OCI-LY1 (cell line): ENCODE results near the gene CHID1.

ENCODE experiments used
- EZH2 ChIP-seq: fragments of 200-600 bp; sonication (generic), shearing (Covaris generic); IDR thresholded peaks from 2 replicates; pipeline ENCODE4 v1.8.0; 2017; ENCODE audit warnings: borderline replicate concordance, mixed run types, mild to moderate bottlenecking, antibody characterized with exemption, low read length, moderate library complexity, mixed read lengths
- TF ChIP-seq, protein P1 (sequence below): fragments of 200-600 bp; sonication (generic), shearing (Covaris generic); IDR thresholded peaks from 2 replicates; pipeline ENCODE4 v1.5.1; 2017; ENCODE audit warnings: mild to moderate bottlenecking, antibody characterized with exemption, low read length, moderate library complexity, mixed read lengths

DNA sequence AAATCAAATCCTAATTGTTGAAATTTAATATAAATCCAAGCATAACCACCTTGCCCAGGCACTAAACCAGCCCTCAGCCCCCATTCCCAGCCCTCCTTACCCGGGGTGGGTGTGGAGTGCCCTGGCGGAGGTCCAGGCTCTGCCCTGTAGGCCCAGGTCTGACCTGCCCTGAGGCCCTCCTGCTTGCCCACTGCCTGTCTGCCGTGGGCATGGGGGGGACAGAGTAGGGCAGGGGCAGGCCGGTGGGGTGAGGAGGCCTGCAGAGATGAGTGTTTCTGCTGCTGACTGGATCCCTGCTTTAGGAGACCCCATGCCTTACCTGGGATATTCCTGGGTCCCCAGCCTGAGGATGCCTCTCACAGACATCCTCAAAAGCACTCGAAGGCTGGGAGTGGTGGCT lies 3.6 kb upstream of the CHID1 start:
- no peak for TF ChIP-seq EZH2
- TF ChIP-seq, protein P1, sequence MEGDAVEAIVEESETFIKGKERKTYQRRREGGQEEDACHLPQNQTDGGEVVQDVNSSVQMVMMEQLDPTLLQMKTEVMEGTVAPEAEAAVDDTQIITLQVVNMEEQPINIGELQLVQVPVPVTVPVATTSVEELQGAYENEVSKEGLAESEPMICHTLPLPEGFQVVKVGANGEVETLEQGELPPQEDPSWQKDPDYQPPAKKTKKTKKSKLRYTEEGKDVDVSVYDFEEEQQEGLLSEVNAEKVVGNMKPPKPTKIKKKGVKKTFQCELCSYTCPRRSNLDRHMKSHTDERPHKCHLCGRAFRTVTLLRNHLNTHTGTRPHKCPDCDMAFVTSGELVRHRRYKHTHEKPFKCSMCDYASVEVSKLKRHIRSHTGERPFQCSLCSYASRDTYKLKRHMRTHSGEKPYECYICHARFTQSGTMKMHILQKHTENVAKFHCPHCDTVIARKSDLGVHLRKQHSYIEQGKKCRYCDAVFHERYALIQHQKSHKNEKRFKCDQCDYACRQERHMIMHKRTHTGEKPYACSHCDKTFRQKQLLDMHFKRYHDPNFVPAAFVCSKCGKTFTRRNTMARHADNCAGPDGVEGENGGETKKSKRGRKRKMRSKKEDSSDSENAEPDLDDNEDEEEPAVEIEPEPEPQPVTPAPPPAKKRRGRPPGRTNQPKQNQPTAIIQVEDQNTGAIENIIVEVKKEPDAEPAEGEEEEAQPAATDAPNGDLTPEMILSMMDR = no peak
